ENCODE data around the gene NPTX1.

Gene NPTX1

GRCh38 chr17:80459234-80459633, 17.2 kb downstream of the NPTX1 start:
- no peak for DNase-seq (ENCODE audit: low read depth)

GRCh38 chr17:80458016-80458415, 18.4 kb downstream of the NPTX1 start:
- no peak for DNase-seq (ENCODE audit: low read depth)

- DNase-seq (ENCODE audit: low read depth) = no peak
These were observed 19.1 kb downstream of the NPTX1 start for GRCh38 chr17:80457236-80457856.

- peak; percentile 22 for DNase-seq (ENCODE audit: low read depth)
These were observed 19.8 kb downstream of the NPTX1 start for GRCh38 chr17:80456465-80457235.

- DNase-seq (ENCODE audit: low read depth) = no peak
These were observed 20.6 kb downstream of the NPTX1 start for GRCh38 chr17:80455784-80456183.

- DNase-seq (ENCODE audit: low read depth) = peak; percentile 64
These were observed 21.1 kb downstream of the NPTX1 start for GRCh38 chr17:80455336-80455710.

- DNase-seq (ENCODE audit: low read depth) = peak; percentile 96
These were observed 21.7 kb downstream of the NPTX1 start for GRCh38 chr17:80454557-80455335.

- DNase-seq (ENCODE audit: low read depth) = no peak
These were observed 22.3 kb downstream of the NPTX1 start for GRCh38 chr17:80453998-80454556.

- DNase-seq (ENCODE audit: low read depth) = no peak
These were observed 23.0 kb downstream of the NPTX1 start for GRCh38 chr17:80453126-80453997.

- no peak for DNase-seq (ENCODE audit: low read depth)
These were observed 24.1 kb downstream of the NPTX1 start for GRCh38 chr17:80452173-80452915.

- no peak for DNase-seq (ENCODE audit: low read depth)
These were observed 25.2 kb downstream of the NPTX1 start for GRCh38 chr17:80451104-80451775.

GRCh38 chr17:80449930-80450576, 26.4 kb downstream of the NPTX1 start:
- peak; percentile 46 for DNase-seq (ENCODE audit: low read depth)

GRCh38 chr17:80449194-80449929, 27.0 kb downstream of the NPTX1 start:
- DNase-seq (ENCODE audit: low read depth) = no peak

- DNase-seq (ENCODE audit: low read depth) = no peak
These were observed 28.6 kb downstream of the NPTX1 start for GRCh38 chr17:80447790-80448189.

- peak; percentile 48 for DNase-seq (ENCODE audit: low read depth)
These were observed 29.6 kb downstream of the NPTX1 start for GRCh38 chr17:80446645-80447405.

- no peak for DNase-seq (ENCODE audit: low read depth)
These were observed 30.7 kb downstream of the NPTX1 start for GRCh38 chr17:80445726-80446110.

- no peak for DNase-seq (ENCODE audit: low read depth)
These were observed 31.2 kb downstream of the NPTX1 start for GRCh38 chr17:80445007-80445725.

- no peak for DNase-seq (ENCODE audit: low read depth)
These were observed 31.8 kb downstream of the NPTX1 start for GRCh38 chr17:80444644-80444979.
